NB4 (cell line): ENCODE results near the gene NBEAL1.

Experiments used
- TF ChIP-seq, protein P1 (sequence below): IDR thresholded peaks from one replicate; pipeline ENCODE4 v1.5.1; 2012; ENCODE audit warnings: low read depth, low read length
- TF ChIP-seq, protein P2 (sequence below): IDR thresholded peaks from 2 replicates; pipeline ENCODE4 v1.6.1; 2011; ENCODE audit warnings: low read depth, low read length

DNA sequence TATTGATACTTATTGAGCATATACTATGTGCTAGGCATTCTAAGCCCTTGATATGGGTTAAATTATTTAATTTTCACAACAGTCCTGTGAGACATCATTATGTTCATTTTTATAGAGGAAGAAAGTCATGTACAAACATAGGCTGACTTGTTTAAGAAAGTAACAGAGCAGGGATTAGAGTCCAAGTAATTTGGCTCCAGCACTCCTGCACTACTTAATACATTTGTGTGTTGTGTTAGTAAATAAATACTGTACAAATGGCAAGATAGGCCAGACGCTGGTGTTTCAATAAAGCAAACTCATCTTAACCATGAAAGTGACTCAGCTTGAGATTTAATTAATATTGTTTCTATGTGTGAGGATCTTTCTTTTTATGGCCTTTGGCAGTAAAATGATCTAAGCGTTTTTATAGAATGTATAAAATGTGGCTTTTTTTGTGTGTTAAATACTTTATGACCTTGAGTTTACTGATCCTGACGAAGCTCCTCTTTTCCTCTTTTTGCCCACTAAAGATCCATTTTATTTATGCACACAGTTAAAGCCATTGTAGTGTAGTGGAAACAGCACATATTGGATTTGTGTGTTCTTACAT is 21.3 kb downstream of the NBEAL1 start:
- TF ChIP-seq, protein P1, sequence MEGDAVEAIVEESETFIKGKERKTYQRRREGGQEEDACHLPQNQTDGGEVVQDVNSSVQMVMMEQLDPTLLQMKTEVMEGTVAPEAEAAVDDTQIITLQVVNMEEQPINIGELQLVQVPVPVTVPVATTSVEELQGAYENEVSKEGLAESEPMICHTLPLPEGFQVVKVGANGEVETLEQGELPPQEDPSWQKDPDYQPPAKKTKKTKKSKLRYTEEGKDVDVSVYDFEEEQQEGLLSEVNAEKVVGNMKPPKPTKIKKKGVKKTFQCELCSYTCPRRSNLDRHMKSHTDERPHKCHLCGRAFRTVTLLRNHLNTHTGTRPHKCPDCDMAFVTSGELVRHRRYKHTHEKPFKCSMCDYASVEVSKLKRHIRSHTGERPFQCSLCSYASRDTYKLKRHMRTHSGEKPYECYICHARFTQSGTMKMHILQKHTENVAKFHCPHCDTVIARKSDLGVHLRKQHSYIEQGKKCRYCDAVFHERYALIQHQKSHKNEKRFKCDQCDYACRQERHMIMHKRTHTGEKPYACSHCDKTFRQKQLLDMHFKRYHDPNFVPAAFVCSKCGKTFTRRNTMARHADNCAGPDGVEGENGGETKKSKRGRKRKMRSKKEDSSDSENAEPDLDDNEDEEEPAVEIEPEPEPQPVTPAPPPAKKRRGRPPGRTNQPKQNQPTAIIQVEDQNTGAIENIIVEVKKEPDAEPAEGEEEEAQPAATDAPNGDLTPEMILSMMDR: no peak
- TF ChIP-seq, protein P2, sequence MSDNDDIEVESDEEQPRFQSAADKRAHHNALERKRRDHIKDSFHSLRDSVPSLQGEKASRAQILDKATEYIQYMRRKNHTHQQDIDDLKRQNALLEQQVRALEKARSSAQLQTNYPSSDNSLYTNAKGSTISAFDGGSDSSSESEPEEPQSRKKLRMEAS: no peak
